Activated naive CD4-positive, alpha-beta T cell treated with anti-CD3 and anti-CD28 coated beads, Interleukin-2, amount 50 U/mL, for 16 hours (primary cell): Measurements from ENCODE around the gene NAV1.
"Not testable (repeated sequence)": the region's sequence is repeated elsewhere in the genome, so short reads cannot be mapped to it uniquely, and the experiment has no call there.

Experiments used
- DNase-seq: peaks from one replicate; pipeline ENCODE4 v3.0.0-alpha.2; 2020

Gene NAV1, protein sequence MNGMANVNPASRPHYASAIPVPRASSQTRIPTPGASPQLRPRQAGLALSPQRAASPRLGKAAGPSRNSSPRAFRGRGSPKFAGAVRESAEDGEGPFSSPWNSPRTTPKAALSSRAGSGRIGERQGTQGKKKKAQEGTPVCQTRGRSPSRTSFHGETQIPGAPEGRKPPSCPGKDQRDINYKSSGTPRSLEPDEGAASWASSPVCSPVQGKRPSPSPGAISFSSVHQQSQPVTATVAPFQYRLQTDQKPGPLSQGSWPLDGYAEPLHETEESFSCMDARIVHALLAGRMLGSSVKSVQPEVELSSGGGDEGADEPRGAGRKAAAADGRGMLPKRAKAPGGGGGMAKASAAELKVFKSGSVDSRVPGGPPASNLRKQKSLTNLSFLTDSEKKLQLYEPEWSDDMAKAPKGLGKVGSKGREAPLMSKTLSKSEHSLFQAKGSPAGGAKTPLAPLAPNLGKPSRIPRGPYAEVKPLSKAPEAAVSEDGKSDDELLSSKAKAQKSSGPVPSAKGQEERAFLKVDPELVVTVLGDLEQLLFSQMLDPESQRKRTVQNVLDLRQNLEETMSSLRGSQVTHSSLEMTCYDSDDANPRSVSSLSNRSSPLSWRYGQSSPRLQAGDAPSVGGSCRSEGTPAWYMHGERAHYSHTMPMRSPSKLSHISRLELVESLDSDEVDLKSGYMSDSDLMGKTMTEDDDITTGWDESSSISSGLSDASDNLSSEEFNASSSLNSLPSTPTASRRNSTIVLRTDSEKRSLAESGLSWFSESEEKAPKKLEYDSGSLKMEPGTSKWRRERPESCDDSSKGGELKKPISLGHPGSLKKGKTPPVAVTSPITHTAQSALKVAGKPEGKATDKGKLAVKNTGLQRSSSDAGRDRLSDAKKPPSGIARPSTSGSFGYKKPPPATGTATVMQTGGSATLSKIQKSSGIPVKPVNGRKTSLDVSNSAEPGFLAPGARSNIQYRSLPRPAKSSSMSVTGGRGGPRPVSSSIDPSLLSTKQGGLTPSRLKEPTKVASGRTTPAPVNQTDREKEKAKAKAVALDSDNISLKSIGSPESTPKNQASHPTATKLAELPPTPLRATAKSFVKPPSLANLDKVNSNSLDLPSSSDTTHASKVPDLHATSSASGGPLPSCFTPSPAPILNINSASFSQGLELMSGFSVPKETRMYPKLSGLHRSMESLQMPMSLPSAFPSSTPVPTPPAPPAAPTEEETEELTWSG (N-terminal part only)

DNA sequence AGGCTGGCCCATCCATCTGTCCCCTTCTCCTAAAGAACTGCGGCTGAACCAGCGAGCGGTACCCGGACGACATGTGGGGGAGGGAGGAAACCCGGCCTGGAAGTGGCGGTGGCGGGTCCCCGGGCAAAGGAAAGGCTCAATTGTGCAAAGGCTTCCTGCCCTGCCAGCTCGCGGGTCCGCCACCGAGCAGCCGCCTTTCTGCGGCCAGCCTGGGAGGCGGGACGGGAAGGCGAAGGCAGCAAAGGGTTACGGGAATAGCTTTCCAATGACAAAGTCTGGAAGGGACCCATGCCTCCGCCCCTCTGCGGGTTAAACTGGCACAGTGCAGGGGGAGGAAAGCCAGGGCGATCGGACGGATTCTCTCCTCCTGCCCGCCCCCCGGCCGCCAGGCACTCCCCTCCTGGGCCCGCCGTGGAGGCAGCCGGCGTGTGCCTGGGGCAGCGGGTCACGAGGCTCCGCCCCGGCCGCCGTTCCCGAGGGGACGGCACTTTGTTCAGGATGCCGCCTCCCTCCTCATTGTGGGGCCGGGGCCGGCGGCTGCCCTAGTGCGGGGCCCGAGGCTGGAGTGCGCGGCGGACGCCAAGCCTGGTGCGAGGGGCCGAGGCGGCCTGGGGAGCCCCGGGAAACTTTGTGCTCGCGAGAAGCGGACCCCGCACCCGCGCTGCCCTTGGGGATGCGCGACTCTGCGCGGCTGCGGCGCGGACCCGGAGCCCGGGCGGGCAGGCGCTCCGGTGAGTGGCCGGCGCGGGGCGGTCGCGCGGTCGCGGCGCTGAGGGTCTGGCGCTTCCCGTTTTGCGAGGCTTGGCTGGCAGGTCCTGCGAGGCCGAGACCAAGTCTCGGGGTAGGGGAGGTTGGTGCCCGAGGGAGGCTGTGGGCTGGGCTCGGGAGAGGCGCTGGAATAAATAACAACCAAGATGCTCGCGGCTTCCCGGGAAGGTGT is at the start of gene NAV1:
NAV1 (plus strand) TSS at position 516 of the 940 bp plus-strand sequence. CDS start 83,758 bp downstream, outside the sequence.
- DNase-seq: no peak

DNA sequence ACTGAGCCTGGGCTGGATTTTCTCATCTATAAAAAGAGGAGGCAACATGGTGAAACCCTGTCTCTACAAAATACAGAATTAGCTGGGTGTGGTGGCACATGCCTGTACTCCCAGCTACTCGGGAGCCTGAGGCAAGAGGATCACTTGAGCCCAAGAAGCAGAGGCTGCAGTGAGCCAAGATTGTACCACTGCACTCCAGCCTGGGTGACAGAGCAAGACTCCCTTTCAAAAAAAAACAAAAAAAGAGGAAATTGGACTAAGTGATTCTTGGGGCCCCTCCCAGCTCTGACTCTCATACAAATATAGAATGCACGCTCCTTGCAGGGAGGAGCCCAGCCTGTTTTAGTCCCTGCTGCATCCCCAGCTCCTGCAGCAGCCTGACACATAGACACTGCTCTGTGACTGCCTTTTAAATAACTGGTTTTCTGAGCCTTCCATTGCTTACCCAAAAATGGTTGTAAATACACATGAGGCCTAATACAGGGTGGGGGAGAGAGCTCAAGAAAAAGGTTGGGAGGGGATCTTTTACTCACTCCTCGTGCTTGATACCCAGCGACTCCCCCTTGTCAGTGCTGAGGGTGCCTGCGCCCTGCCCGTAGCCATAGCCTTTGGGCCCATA is 49.2 kb upstream of the NAV1 start:
- no peak for DNase-seq

DNA sequence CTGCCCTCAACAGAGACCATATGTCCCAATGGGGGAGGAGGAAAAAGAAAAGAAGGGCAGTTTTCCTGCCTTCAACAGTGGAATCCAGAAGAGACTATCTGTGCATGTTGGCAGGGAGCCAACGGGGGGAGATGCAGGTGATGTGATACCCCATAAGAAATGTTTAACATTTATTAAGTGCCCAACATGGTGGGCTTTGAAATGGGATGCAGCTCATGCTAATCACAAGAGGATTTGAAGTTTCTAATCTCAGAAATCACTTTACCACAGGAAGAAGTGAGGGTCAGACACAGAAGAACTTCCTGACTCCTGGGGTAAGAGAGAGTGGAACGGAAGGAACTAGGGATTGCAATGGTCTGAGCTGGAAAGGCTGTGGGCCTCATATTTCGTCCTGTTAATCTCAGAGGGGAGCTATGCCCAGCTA is 48.2 kb upstream of the NAV1 start:
- no peak for DNase-seq

DNA sequence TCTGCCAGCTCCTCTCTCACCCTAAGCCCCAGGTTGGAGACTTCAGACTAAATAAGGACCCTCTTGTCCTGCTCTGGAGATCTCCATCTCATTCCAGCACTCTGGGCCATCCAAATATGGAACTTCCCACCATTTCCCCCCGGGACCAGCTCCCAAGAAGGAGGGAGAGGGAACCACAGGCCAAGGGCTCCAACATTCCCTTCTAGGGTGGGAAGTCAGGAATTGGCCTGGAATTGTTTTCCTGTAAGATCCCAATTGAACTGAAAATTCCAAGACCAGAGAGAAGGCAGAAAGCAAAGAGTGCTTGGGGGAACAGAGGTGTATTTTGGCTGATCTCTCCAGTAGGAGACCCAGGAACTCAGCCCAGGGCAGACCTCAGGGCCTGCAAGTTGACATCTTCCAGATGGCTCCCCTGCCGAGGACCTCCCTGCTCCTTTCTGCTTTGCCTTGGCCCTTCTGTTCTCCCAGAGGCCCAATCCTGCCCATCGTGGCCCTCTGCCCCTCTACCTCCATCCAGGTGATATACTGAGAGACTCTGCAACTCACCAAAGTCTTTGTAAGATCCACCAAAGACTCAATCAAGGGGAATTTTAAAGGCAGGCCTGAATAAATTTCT is 46.9 kb upstream of the NAV1 start:
- no peak for DNase-seq

DNA sequence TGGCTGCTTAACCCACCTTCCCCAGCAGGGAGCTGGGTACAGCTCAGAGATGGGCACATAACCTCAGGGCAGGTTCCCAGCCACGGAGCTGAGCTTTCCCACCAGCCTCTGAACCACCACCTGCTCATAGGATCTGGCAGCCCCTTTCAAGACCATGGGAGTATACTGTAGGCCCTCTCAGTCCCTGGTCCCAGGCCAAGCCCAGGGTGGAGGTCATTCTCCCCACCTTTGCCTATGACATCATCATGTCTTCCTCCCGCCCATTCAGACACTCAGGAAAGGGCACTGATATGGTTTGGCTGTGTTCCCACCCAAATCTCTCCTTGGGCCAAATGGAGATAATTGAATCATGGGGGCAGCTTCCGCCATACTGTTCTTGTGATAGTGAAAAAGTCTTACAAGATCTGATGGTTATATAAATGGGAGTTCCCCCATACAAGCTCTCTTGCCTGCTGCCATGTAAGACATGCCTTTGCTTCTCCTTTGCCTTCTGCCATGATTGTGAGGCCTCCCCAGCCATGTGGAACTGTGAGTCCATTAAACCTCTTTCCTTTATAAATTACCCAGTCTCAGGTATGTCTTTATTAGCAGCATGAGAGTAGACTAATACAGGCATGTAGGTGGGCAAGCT is 45.8 kb upstream of the NAV1 start:
- DNase-seq: not testable (repeated sequence)

DNA sequence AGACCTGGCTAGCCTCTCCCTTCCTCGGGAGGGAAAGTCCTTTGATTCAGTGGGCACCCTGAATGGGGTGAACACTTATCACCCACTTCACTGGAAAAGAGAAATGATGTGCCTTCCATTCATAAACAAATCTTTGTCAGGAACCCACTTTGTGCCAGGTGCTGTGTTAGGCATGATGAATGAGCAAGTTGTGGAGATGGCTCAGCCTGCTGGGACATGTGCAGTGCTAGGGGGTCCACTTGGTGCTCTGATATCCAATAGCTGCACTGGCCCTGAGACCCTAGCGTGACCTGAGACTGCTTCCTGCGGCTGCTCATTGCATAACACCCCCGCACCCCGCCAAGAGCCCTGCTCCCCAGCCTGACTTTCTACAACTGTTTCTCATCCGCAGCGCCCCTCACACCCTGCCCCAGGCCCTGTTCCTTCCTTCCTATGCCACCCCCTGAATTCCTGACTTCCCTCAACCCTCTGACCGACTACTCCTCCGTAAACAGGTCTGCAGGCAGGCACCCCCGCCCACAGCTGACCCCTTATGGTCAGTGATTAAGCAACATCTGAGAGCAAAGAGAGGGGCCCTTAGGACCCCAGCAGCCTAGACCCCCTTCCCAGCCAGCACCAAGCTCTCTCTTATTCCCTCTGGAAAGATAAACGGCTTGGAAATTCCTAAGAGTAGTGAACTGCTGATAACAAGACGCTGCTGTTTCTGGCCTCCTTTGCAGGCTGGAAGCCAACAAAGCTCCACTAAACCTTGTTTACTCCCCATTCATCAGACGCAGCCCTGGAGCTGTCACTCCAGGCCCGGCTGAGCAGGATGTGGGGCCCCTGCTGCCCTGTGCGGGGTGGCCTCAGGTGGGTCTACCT is 44.9 kb upstream of the NAV1 start:
- no peak for DNase-seq

DNA sequence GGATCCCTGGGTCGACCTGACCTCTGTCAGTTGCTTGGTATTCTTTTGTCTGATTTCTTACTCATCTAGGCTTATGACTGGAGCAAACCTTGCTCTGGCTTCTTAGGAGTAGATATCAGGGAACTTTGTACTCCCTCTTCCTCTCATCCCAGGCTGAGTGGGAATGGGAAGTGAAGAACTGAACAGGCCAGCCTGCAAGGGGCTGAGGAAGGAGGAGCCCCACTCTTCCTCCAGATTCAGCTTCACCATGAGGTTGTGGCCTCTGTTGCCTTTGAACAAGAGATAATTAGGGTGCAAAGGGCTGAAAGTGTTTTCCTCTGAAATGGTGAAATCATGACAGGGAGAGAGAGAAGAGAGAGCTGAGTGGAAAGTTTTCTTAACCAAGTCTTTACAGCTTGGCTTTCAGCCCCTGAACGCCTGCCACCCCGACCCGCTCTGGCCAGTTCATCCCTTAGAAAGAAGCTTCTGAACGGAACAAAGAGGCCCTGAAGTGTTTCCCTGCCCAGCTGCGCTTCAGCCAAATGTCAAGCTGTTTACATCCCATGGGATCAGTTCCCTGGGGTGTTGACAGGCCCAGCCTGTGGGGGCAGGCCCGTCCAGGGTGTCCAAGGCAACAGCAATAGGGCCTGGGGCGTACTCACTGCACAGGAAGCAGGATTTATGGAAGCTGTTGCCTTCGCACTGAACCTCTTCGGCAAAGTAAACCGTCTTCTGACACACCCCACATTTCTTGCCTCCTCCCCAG is 43.2 kb upstream of the NAV1 start:
- DNase-seq: no peak

DNA sequence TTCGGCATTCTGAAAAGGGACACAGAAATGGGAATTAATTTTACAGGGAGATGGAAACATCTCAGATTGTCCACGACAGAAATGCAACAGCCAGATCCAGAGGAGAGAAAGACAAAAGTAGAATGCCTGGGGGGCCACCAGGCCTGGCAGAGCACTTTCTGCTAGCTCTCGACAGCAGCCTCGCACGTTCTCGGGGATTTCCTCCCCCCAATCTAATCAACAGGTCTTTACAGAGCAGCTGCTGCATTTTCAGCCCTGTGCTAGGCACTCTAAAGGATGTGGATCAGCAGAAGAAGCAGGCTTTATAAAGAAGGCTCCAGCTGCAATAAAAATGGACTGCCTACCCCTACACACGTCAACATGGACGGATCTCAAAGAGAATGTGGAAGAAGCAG is 42.6 kb upstream of the NAV1 start:
- no peak for DNase-seq

DNA sequence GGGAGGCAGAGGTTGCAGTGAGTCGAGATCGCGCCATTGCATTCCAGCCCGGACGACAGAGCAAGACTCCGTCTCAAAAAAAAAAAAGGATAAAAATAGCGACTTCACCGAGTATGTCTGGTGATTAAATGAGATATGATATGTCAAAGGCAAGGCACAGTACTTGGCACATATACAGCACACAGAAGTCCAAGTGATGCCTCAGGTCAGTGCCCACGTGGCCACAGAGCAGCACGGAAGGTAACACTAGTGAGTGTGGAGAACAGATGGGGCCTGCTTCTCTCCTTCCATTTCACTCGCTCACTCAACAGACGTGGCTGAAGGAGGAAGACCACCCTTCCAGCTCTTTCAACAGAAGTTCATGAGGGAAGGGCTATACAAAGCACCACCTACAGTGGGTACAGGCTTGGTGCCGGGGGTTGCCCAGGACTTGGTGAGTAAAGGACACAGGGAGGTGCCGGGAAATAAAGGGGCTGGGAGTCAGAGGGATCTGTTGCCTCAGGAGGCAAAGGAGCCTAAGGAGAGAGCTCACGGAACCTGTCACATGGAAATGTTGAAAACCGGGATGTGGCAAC is 40.9 kb upstream of the NAV1 start:
- DNase-seq: no peak

DNA sequence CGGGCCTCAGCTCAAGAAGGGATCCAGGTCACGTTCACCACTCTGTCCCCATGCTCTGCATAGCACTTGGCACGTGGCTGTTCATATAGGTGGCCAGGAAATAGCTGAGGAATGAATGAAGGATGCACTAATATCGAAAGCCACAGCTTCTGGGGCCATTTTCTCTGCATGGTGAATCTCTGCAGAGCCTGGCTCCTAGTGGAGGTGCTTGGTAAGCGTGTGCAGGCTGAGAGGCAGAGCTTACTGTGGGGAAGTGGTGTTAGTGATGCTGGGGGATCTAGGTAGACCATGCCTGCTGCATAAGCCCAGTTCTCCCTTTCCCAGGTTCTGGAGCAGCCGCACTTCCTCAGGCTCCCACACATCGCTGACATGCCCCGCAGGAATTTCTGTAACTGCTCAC is 40.3 kb upstream of the NAV1 start:
- no peak for DNase-seq

DNA sequence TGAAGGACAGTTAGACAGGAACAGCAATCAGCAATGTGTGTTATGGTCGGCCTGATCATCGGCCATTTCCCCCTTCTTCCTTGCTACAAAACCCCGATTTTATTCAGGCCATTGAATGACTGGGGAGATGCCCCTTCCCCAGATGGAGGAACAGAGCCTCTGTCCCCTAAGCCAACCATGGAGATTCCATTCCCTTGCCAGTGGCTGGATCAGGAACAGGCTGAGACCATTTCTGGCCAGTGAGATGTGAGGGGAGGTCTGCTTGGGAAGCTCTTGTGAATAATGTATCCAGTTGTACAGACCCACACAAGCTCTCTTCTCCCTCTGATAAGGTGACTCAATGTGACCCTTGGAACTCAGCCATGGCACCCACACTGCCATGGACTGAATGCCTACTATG is 39.7 kb upstream of the NAV1 start:
- no peak for DNase-seq

DNA sequence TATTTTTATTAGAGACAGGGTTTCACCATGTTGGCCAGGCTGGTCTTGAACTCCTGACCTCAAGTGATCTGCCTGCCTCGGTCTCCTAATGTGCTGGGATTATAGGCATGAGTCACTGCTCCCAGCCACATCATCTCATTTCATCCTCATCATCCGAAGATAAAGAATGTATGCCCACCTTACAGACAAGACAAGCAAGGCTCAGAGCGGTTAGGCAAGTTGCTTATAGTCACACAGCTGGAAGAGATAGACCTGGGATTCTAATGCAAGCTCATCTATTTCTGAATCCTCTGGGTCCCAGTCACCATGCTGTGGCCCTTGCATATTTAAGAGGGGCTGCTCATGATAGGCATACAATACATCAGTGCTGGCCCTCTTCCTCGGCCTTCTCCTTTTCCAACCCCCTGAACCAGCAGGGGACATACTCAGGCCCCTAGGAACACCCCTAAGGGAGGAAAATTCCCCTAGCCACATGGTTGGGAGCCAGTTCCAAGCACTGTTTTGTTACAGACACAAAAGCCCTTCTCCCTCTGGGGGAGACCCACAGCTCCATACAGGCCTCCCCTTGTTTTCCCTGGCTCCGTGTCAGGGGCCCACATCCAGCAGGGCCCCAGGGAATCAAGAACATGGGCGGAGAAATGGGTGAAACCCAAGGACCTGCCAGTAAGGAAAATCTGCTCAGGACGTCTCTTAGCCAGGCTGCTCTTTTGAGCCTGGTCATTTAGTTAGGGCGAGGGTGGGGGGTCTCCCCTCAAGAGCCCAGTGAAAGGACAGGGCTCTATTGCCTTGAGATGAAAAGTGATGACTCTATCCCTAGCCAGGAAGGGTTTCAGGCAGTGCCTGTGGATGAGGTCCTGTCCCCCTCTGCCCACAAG is 38.9 kb upstream of the NAV1 start:
- no peak for DNase-seq

DNA sequence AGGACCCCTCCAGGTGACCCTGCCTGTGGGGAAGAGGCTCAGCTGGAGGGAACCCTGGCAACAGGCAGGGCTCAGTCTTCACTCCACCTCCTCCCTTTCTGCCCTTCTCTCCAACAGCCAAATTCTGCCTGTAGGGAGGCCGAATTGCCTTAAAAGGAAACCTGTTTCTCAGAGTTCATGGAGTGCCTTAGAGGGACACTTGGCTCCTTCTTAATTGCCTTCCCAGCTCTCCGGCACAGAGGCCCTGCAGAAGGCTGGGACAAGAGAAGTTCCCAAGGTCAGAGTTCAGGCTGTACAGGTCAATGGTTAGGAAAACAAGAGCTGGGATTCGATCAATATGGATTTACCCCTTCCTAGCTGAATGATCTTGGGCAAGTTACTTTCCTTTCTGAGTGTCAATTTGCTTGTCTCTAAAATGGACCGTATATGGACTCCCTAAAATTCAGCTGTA is 38.2 kb upstream of the NAV1 start:
- no peak for DNase-seq

DNA sequence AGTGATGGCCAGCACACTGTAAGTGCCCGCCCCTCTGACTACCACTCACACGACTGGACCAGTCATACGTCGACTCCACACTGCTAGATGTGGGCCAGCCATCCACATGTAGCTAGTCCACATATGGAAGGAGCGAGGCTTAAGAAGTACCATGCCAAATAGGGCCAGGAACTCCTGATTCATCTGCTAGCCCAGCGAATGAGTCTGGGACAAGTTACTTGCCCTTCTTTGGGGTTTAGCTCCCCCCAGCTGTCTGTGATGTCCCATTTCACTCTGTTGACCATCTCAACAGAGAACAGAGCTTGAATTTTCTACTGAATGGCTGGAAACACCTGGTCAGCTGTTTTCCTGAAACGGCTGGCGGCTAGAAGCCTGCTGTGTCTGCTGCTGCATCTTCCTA is 37.8 kb upstream of the NAV1 start:
- no peak for DNase-seq

DNA sequence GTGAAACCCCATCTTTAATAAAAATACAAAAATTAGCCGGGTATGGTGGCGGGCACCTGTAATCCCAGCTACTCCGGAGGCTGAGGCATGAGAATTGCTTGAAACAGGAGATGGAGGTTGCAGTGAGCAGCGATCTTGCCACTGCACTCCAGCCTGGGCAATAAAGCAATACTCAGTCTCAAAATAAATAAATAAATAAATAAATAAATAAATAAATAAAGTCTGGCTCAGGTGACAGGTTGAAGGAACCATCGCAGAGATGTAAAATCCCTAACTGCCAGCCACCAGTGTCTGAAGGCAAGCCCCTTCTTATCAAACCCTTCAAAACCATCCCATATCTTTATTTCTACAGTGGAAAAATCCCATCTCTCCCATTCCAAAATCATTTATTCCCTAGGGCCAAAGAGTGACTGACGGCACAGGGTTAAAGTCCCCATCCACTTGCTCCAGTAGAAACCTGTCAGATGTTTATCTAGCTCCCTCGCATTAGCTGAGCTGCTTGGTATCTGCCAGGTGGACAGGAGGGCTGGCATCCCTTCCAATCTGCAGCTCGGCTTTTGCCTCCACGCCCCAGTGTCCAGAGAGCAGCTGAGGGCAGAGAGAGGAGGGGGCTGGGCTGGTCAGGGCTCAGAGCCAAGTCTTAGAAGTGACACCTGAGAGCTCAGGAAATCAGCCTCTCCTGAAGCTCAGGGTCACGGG is 37.0 kb upstream of the NAV1 start:
- DNase-seq: no peak

DNA sequence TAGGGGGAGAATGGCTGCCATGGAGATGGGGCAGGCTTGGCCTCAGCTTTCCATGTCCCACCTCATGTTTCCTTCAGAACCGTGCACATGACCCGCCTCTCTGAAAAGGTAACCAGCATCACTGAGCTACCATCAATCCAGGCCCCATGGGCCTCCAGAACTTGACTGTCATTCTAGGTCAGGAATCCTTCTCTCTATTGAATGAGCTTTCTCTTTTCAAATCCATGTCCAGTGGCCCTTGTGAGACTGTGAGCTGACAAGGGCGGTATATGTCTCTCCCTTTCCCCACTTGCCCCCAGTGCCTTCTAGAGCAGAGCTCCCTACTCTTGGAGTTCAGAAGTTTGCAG is 36.4 kb upstream of the NAV1 start:
- no peak for DNase-seq
